Fibroblast of lung (primary cell): ENCODE measurements around the gene APBA2.

Experiments used
- CTCF ChIP-seq, 2 donors: IDR thresholded peaks in 1 of 2; conservative IDR thresholded peaks in 1 of 2; 1 replicate in 1 of 2; 2 replicates in 1 of 2; pipeline ENCODE4 v1.5.1; 2011 to 2012; ENCODE audit warnings: low read length in 2 of 2, control low read depth in 1 of 2, inconsistent platforms in 1 of 2, low read depth in 1 of 2, mild to moderate bottlenecking in 1 of 2
- EZH2 ChIP-seq: IDR thresholded peaks from 2 replicates; pipeline ENCODE4 v1.5.1; 2012; ENCODE audit warnings: low read length, control low read depth, mild to moderate bottlenecking; ENCODE audit errors: missing control alignments

GRCh38 chr15:28932361-28932760, 46.6 kb downstream of the APBA2 start:
- TF ChIP-seq CTCF (conservative IDR thresholded peaks at IDR 0.05 in 1 of 2, IDR thresholded peaks at IDR 0.05 in 1 of 2; ENCODE audit: low read depth in 1 of 2, low read length in 2 of 2) (no peak), EZH2 (no peak)
